ENCODE measurements around the gene SLC17A9. TPM values are rescaled to one million over a fixed set of nuclear protein-coding genes. Genes with fewer than 3 reads are reported as not detected.

The SLC17A9 gene
- total RNA-seq, 1 donor from 2014 or later = 9.0 TPM

Other genes starting within 250 kb of the SLC17A9 start
- gene NTSR1, start 243.9 kb upstream of the SLC17A9 start, total RNA-seq = 0.05 TPM in 1 of 2 replicates, not detected in the other
- gene MRGBP, start 156.2 kb upstream of the SLC17A9 start, total RNA-seq = 18.5 and 19.5 TPM in 2 replicates
- 48.8 and 58.4 TPM in 2 replicates for gene OGFR, start 147.9 kb upstream of the SLC17A9 start, total RNA-seq
- 1.3 and 1.9 TPM in 2 replicates for gene COL9A3, start 135.7 kb upstream of the SLC17A9 start, total RNA-seq
- gene TCFL5, start 90.9 kb upstream of the SLC17A9 start, total RNA-seq = 14.1 and 14.8 TPM in 2 replicates
- gene DIDO1, start 26.2 kb upstream of the SLC17A9 start, total RNA-seq = 47.5 and 56.2 TPM in 2 replicates
- 43.4 and 43.7 TPM in 2 replicates for gene GID8, start 14.6 kb upstream of the SLC17A9 start, total RNA-seq
- gene BHLHE23, start 54.3 kb downstream of the SLC17A9 start, total RNA-seq = not detected in 2 replicates

All from dermis blood vessel endothelial cell (primary cell).